SK-N-SH treated with all-trans-retinoic acid at 6 μM for 48 hours (cell line): ENCODE results near the gene TRIM73.
"Not testable (repeated sequence)": the region's sequence is repeated elsewhere in the genome, so short reads cannot be mapped to it uniquely, and the experiment has no call there.

Experiments
- ZC3H10 ChIP-seq: fragments of 250-450 bp; sonication (Bioruptor Pico); IDR thresholded peaks from 2 replicates; pipeline ENCODE4 v1.5.1; 2021; ENCODE audit warnings: mild to moderate bottlenecking, moderate library complexity
- TF ChIP-seq, protein P1 (sequence below): fragments of 250-450 bp; sonication (Bioruptor Pico); IDR thresholded peaks from 2 replicates; pipeline ENCODE4 v1.5.1; 2020; ENCODE audit warnings: low read depth, mild to moderate bottlenecking, moderate library complexity

DNA sequence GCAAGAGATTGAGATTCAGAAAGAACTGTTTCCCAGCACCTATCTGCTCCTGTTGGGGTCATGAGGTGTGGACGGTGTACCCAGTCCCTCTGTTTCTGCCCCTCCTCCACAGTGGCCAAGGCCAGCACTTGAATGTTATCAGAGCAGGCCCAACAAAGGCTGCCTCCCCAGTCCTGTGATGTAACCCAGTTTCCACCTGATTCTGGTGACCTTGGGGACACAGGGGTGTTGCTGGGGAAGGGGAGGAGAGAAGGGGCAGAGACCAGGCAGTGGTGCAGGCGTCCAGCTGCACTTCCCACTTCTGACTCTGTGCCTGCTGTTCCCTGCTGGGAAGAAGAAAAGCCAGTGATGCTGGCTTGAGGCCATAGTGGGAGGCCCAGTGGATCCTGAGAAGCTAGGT, 2.4 kb downstream of the TRIM73 start:
- not testable (repeated sequence) for TF ChIP-seq ZC3H10 (CRISPR knock-in tag)
- TF ChIP-seq, protein P1, sequence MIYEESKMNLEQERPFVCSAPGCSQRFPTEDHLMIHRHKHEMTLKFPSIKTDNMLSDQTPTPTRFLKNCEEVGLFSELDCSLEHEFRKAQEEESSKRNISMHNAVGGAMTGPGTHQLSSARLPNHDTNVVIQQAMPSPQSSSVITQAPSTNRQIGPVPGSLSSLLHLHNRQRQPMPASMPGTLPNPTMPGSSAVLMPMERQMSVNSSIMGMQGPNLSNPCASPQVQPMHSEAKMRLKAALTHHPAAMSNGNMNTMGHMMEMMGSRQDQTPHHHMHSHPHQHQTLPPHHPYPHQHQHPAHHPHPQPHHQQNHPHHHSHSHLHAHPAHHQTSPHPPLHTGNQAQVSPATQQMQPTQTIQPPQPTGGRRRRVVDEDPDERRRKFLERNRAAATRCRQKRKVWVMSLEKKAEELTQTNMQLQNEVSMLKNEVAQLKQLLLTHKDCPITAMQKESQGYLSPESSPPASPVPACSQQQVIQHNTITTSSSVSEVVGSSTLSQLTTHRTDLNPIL, result not testable (repeated sequence)
